Fibroblast of villous mesenchyme (primary cell): ENCODE measurements around the gene TACC2. TPM values are rescaled to one million over a fixed set of nuclear protein-coding genes. Genes with fewer than 3 reads are reported as not detected.

Source experiments
- DNase-seq: peaks from one replicate; pipeline ENCODE4 v3.0.0-alpha.2; 2010; ENCODE audit warnings: low read depth
- H3K4me3 ChIP-seq: 2 replicates; pipeline ENCODE4 v1.5.1; 2011; ENCODE audit warnings: low read depth, mild to moderate bottlenecking, low read length
- CTCF ChIP-seq: IDR thresholded peaks from 2 replicates; pipeline ENCODE4 v1.5.1; 2012; ENCODE audit warnings: low read depth, mild to moderate bottlenecking, low read length; ENCODE audit not compliant: insufficient read depth
- total RNA-seq: library from RNA; depleted of rRNA; stranded (reverse); fragments of >200 nt; gene quantifications from 2 replicates; pipeline ENCODE4 v1.2.3, GENCODE V29; 2012

TACC2 gene
- total RNA-seq, 1 donor = 5.6 TPM

GRCh38 chr10:122290833-122291532 is 302.0 kb downstream of the TACC2 start:
- no peak overlapping the region for H3K4me3 ChIP-seq
- TF ChIP-seq CTCF = no peak
- no peak for DNase-seq

- no peak for TF ChIP-seq CTCF
- no peak for DNase-seq
- no peak overlapping the region for H3K4me3 ChIP-seq
Observed at GRCh38 chr10:122291739-122292138, 302.8 kb downstream of the TACC2 start.

GRCh38 chr10:122292376-122292775 is 303.4 kb downstream of the TACC2 start:
- no peak for TF ChIP-seq CTCF
- DNase-seq = no peak
- no peak overlapping the region for H3K4me3 ChIP-seq

- no peak overlapping the region for H3K4me3 ChIP-seq
- DNase-seq = no peak
- no peak for TF ChIP-seq CTCF
Observed at GRCh38 chr10:122293156-122293960, 304.4 kb downstream of the TACC2 start.

GRCh38 chr10:122293961-122294380 is 305.0 kb downstream of the TACC2 start:
- no peak for DNase-seq
- H3K4me3 ChIP-seq = no peak overlapping the region
- no peak for TF ChIP-seq CTCF

- no peak for DNase-seq
- TF ChIP-seq CTCF = no peak
- no peak overlapping the region for H3K4me3 ChIP-seq
Observed at GRCh38 chr10:122294511-122295450, 305.8 kb downstream of the TACC2 start.
